GM21515 (cell line): ENCODE results near the gene OSGIN1.
A peak's percentile ranks its signal among the peaks of the same experiment; 100 is the strongest.

ENCODE experiments used
- ATAC-seq: cut with Tn5 transposase; IDR thresholded peaks from one replicate; pipeline ENCODE4 v1.9.1; 2021; ENCODE audit not compliant: unreplicated experiment

The OSGIN1 gene

DNA sequence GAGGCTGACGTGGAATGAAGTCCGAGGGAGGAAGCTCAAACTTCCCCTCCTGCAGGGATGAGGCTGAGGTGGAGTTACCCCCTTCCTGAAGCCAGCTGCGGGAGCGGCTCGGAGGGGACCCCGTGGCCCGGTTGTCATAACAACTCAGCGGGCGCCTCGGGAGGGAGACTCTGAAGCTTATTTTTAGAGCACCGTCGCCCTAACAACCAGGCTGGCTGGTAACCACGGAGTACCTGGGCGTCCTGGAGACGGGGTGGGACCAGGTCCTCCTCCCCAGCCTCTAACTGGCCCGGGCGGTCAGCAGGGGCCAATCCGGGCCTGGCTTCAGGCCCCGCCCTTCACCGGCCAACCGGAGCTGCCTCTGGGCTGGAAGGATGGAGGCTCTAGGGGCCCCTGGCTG, 42.7 kb downstream of the OSGIN1 start:
- no peak for ATAC-seq

DNA sequence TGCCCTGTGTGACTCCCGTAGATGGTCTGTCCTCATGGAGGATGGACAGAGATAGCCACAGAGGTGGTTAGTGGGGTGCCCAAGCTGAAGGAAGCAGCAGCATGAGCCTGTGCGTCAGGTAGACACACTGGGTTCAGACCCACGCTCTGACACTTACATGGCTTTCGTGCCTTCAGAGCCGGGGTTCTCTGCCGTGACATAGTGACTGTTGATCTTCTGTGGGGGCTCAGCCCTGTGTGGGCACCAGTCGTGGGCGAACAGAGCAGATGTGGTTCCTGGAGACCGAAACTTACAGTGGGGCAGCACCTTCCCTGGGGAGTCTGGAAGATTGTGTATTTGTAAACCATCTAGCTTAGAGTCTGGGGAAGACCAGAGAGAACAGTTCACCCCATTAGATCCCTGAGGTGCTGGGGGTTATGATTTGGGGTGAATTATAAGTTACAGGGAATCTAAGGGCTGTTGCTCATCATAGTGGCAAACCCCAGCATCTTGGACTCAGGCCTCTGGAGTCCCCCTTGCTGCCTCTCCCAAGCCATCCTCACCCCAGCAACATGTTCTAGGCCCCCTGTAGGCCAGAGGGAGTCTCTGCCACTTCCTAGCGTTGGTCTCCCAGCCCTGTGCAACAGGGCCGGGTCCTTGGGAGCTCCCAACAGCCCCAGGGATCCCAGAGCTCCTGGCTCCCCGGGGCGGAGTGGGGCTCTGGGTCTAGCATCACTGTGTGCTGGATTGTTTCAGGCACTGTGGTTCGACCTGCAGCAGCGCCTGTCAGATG, 43.6 kb downstream of the OSGIN1 start:
- ATAC-seq, result no peak

DNA sequence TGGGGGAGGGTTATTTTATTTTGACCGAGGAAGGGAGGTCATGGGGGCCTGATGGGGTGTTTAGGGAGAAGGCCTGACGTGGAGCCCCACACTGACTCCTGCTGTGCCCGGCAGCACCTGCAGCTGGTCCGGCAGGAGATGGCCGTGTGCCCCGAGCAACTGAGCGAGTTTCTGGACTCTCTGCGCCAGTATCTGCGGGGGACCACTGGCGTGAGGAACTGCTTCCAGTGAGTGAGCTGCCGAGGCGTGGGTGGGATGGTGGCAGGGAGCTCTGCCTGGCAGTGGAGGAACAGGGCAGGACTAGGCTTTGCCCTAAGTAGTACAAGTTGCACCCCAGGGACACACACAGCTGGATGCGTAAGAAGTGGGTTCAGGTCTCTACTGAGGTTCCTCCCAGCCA, 45.1 kb downstream of the OSGIN1 start:
- ATAC-seq, result no peak

DNA sequence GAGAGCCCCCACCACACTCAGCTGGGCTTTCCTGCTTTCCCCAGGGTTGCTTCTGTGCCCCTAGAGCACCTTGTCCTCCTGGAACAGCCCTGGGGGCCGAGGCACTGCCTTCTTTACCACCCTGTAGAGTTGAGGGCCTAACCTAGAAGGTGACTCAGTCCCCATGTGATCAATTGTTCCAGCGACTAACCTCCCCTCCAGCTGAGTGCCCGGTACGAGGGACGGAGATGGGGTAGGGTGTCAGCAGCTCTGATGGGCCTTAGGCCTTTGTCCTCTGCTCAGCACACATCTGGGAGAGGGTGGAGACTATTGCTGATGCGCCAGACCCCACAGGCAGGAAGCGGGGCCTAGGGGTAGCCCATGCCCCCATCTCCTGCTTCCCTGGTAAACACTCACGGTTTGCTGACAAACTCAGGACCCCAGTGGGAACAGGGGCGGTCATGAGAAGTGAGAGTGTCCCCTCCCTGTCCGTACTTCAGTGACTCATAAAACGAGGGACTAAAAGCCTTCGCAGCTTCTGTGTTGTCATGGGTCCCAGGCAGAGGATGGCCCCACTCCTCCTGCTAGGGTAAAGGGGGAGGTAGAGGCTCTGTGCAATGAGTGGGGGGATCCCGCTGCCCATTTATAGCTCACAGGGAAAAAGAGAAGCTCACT, 48.1 kb downstream of the OSGIN1 start:
- ATAC-seq, result no peak

DNA sequence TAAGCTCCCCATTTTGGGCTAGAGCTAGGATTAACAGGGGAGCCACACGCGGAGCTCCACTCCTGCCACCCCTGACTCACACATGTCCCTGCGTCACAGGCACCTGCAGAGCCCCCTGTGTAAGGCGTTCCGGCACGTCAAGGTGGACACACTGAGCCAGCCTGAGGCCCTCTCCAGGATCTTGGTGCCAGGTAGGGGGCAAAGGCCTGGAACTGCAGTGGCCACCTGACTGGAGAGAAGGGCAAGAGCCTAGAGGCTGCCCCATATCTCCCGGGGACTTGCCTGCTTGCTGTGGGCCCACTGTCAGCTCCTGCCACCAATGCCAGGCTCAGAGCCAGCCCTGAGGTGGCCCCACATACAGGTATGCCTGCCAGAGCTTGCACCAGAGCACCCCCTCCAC, 48.7 kb downstream of the OSGIN1 start:
- ATAC-seq, result no peak

DNA sequence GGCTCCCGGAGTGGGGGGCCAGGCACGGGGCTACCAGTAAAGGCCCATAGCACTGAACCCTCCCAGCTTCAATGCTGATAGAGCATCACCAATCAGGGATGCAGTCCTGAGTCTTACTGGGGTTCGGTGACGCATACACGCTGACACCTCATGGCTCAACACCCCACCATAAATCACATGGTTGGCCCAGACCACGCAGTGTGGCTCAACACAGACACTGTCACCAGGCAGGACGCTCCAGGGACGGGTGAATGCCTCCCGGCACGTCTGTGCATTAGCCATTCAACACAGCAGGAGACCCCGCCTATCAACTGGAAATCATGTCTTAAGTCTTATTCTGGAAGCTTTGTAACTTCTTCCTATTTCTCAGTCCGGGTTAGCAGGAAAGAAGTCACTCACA, 50.0 kb downstream of the OSGIN1 start:
- no peak for ATAC-seq

DNA sequence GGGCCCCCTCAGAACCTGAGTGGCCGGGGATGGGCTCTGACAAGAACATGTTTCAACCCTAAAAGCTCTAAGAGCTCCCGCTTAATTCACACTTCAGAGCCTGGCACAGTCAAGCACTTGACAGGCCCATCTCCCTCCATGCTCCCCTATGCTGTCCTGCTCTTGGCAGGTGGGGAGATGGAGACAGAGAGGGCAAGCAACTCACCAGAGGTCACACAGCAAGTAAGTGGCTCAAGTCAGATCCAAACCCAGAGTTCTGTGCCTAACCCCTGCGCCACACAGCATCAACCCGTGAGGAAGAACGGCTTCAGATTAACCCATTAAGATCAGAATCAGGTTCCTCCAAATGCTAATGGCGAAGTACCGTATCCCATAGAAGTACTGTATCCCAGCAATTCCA, 51.4 kb downstream of the OSGIN1 start:
- no peak for ATAC-seq

DNA sequence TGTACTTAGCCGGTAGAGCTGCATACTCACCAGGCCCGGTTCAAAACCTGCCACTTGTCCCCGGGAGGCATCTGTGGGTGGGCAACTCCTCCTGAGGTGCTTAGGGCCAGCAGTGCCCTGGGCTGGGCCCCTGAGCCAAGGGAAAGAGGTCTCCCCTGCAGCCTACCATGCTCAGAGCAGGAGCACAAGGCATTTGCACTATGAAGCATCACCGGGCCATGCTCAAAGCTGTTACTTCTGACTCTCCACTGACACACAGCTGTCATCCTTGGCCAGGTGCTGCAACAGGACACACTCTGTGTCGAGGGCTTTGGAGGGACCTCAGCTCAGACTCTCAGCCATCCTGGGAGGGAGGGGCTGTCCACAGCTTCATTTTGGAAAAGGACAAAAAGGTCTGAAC, 52.4 kb downstream of the OSGIN1 start:
- ATAC-seq, result no peak

DNA sequence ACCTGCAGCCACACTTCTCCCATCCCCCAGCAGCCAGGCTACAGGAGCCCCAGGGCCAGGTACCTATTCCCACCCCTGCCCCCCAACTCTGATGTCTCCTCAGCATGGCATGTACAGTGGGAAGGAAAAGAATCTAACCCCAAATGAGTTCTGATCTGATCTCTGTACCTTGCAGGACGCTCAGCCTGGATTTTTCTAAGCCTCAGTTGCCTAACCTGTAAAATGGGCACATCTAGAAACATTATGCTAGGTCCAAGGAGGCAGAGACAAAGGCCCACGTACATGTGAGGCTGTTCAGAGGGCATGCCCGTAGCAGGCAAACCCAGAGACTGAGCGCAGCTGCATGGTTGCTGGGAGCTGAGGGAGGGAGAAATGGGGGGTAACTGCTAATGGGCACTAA, 54.5 kb downstream of the OSGIN1 start:
- no peak for ATAC-seq

DNA sequence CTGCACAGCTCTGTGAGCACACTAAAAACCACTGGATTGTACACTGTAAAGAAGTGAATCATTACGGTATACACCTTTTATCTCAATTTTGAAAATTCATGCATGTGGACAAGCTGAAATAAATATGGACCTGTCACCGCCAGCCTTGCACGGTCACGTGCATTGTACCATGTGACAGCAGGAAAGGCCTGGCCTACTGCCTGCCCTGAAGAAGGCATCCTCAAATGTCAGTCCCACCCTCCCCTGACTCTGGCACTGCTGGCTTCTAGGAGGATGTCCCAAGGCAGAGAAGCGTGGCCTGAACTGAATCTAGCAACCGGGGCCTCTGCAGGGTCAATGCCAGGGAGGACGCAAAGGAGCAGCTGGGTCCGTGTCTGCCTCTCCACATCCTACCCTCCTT, 54.9 kb downstream of the OSGIN1 start:
- no peak for ATAC-seq

DNA sequence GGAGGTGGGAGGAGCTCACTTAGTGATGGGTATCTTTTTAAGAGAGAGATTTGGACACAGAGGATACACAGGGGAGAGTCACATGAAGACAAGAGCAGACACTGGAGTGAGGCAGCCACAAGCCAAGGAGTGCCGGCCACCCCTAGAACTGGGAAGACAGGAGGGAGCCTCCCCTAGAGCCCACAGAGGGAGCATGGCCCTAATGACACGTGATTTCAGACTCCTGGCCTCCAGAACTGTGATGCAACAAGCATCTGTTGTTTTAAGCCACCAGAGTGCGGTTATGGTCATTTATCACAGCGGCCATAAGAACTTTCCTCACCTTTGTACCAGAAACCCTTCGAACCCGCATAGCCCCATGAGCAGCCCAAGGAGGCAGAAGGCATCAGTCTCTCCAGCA, 56.2 kb downstream of the OSGIN1 start:
- no peak for ATAC-seq

DNA sequence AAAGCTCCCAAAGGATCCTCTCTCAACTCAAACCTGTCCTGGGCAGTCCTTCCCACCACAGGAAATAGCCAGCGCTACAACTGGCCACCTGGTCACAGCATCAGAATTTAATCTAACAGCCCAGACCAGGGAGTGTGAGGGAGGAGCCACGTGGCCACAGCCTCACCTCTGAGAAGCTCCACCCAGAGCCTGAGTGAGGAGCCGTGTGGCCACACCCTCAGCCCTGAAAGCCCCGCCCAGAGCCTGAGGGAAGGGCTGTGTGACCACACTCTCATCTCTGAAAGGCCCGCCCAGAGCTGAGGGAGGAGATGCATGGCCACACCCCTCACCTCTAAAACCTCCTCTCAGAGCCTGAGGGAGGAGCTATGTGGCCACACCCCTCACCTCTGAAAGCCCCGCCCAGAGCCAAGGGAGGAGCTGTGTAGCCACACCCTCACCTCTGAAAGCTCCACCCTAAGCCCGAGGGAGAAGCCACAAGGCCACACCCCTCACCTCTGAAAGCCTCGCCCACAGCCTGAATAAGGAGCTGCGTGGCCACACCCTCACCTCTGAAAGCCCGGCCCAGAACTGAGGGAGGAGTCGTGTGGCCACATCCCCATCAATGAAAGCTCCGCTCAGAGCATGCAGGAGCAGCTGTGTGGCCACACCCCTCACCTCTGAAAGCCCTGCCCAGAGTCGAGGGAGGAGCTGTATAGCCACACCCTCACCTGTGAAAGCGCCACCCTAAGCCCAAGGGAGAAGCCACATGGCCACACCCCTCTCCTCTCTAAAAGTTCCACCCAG, 60.9 kb downstream of the OSGIN1 start:
- peak; percentile 70 for ATAC-seq

DNA sequence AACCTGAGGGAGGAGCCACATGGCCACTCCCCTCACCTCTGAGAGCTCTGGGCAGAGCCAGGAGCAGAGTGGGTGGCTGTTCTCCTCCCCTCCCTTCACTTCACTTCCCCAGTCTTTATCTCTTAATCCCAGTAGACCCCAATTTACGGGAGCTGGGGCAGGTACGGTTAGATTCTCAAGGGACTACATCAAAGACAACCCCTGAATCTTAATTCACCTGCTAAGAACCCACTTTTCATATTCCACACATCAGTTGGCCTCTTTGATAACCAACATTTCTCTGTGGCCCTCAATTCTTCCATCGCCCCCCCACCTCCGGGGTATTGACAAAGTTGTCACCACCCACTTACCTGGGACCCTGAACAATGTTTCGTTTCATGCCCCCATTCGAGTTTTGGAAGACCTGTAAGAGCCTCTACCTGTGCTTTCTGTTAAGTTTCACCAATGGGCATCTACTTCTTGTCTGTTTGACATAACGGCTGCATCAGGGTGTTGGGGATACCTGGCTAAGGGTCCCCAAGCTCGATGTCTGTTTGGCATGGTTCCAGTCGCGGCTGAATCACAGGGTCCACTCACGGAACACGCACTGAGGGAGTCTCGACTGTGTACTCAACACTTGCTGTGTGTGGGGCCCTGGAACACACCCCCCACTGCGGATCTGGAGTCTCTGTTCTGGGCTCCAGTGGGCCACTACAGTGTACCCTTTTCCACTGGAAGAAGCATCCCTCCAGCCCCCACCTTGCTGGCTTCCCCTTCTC, 61.7 kb downstream of the OSGIN1 start:
- no peak for ATAC-seq

DNA sequence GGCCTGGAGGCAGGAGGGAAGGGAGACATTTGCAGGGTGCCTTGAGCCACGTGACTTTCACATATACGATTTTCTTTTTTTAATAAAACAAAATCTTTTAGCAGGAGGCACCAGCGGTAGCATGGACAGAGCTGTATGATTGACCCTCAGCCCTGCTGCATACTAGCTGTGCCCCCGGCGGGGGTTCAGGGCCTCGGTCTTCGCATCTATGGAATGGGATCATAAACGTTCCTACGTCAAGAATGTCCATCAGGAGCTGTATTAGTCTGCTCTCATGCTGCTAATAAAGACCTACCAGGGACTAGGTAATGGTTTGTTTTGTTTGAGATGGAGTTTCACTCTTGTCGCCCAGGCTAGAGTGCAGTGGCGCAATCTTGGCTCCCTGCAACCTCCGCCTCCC, 62.4 kb downstream of the OSGIN1 start:
- ATAC-seq, result no peak
